IMR-90 (cell line): Measurements from ENCODE around the gene PKDCC. TPM values are rescaled to one million over a fixed set of nuclear protein-coding genes. Genes with fewer than 3 reads are reported as not detected.
A peak's percentile ranks its signal among the peaks of the same experiment; 100 is the strongest.

ENCODE experiments used
- ATAC-seq: fragments of 200-7000 bp; cut with Tn5 transposase; 2 replicates; pipeline ENCODE4 v1.9.1; 2020; ENCODE audit warnings: low read depth, mild to moderate bottlenecking, moderate library complexity
- BruUV-seq: library from RNA; stranded (reverse); fragments of 400-500 nt; replicated peaks from 2 replicates; lab custom pipeline; 2021; lab: Mats Ljungman, UMichigan
- CTCF ChIA-PET: fragments of 300-600 bp; formaldehyde crosslinking; extraction: SDS; loops from one replicate; lab custom pipeline; 2021; ENCODE audit warnings: antibody characterized with exemption; lab: Yijun Ruan, JAX
- POLR2A ChIA-PET: fragments of 300-600 bp; sonication (Branson Sonifier 250); formaldehyde crosslinking; loops from one replicate; lab custom pipeline; 2022; ENCODE audit warnings: antibody characterized with exemption; ENCODE audit not compliant: unreplicated experiment; lab: Charles Lee
- DNase-seq: peaks from one replicate; pipeline ENCODE4 v3.0.0; 2013
- H2AFZ ChIP-seq: replicated peaks from 2 replicates; pipeline ENCODE3; 2013; ENCODE audit warnings: low read length, mild to moderate bottlenecking; ENCODE audit not compliant: poor library complexity
- H2AK5ac ChIP-seq: 2 replicates; pipeline ENCODE4 v1.6.1; 2013; ENCODE audit warnings: low read depth, low read length, inconsistent platforms
- H2AK9ac ChIP-seq: replicated peaks from 2 replicates; pipeline ENCODE3; 2013; ENCODE audit warnings: mild to moderate bottlenecking, low read depth, low read length, moderate library complexity; ENCODE audit not compliant: poor library complexity
- H2BK120ac ChIP-seq: 2 replicates; pipeline ENCODE4 v1.6.1; 2013; ENCODE audit warnings: low read depth, low read length, inconsistent platforms
- H2BK15ac ChIP-seq: 3 replicates; pipeline ENCODE4 v1.6.1; 2013; ENCODE audit warnings: low read depth, low read length, inconsistent platforms
- H2BK20ac ChIP-seq: 2 replicates; pipeline ENCODE4 v1.6.1; 2013; ENCODE audit warnings: low read depth, mild to moderate bottlenecking, inconsistent platforms, low read length, moderate library complexity
- H2BK5ac ChIP-seq: 2 replicates; pipeline ENCODE4 v1.6.1; 2013; ENCODE audit warnings: mild to moderate bottlenecking, low read depth, low read length, inconsistent platforms; ENCODE audit not compliant: poor library complexity, severe bottlenecking
- H3K14ac ChIP-seq: replicated peaks from 2 replicates; pipeline ENCODE4 v1.6.1; 2013; ENCODE audit warnings: low read depth, low read length, inconsistent platforms
- H3K18ac ChIP-seq: 2 replicates; pipeline ENCODE4 v1.6.1; 2013; ENCODE audit warnings: low read depth, low read length, control low read depth
- H3K23ac ChIP-seq: 2 replicates; pipeline ENCODE4 v1.6.1; 2013; ENCODE audit warnings: low read depth, low read length, inconsistent platforms
- H3K27ac ChIP-seq: 2 replicates; pipeline ENCODE4 v1.5.1; 2013; ENCODE audit warnings: mild to moderate bottlenecking, control low read depth, low read length; ENCODE audit not compliant: insufficient read depth
- H3K27me3 ChIP-seq: 2 replicates; pipeline ENCODE4 v1.6.1; 2013; ENCODE audit warnings: low read length; ENCODE audit not compliant: control insufficient read depth, insufficient read depth
- H3K36me3 ChIP-seq: 2 replicates; pipeline ENCODE4 v1.6.1; 2013; ENCODE audit warnings: low read length, mixed read lengths; ENCODE audit not compliant: control insufficient read depth, insufficient read depth
- H3K4ac ChIP-seq: 2 replicates; pipeline ENCODE4 v1.6.1; 2013; ENCODE audit warnings: low read depth, low read length, inconsistent platforms
- H3K4me1 ChIP-seq: 2 replicates; pipeline ENCODE4 v1.6.1; 2013; ENCODE audit warnings: low read length, mixed read lengths; ENCODE audit not compliant: control insufficient read depth, insufficient read depth
- H3K4me2 ChIP-seq: 2 replicates; pipeline ENCODE4 v1.6.1; 2013; ENCODE audit warnings: low read depth, mild to moderate bottlenecking, control low read depth, low read length, moderate library complexity
- H3K4me3 ChIP-seq: 2 replicates; pipeline ENCODE4 v1.5.1; 2013; ENCODE audit warnings: low read depth, mild to moderate bottlenecking, control low read depth, low read length, moderate library complexity; ENCODE audit not compliant: insufficient read depth
- H3K56ac ChIP-seq: 2 replicates; pipeline ENCODE4 v1.6.1; 2013; ENCODE audit warnings: low read length, inconsistent platforms; ENCODE audit not compliant: insufficient read depth; ENCODE audit errors: extremely low read depth
- H3K79me1 ChIP-seq, 2 experiments: 2 replicates each; pipeline ENCODE4 v1.6.1; 2013; ENCODE audit warnings: low read length in 2 of 2, inconsistent platforms in 1 of 2, low read depth in 1 of 2
- H3K9ac ChIP-seq: 2 replicates; pipeline ENCODE4 v1.6.1; 2013; ENCODE audit warnings: low read depth, low read length, control low read depth
- H3K9me1 ChIP-seq: 2 replicates; pipeline ENCODE4 v1.6.1; 2013; ENCODE audit warnings: low read length, inconsistent platforms; ENCODE audit not compliant: insufficient read depth
- H3K9me3 ChIP-seq: 2 replicates; pipeline ENCODE4 v1.6.1; 2013; ENCODE audit warnings: low read length; ENCODE audit not compliant: control insufficient read depth, insufficient read depth
- H4K20me1 ChIP-seq: 2 replicates; pipeline ENCODE4 v1.6.1; 2013; ENCODE audit warnings: low read length, inconsistent platforms; ENCODE audit not compliant: insufficient read depth
- H4K5ac ChIP-seq: 2 replicates; pipeline ENCODE4 v1.6.1; 2013; ENCODE audit warnings: mild to moderate bottlenecking, low read depth, low read length, control low read depth
- H4K8ac ChIP-seq, 2 experiments: 2 replicates each; pipeline ENCODE4 v1.6.1; 2013; ENCODE audit warnings: low read depth in 2 of 2, low read length in 2 of 2, control low read depth in 1 of 2, inconsistent platforms in 1 of 2
- H4K91ac ChIP-seq: 2 replicates; pipeline ENCODE4 v1.6.1; 2013; ENCODE audit warnings: low read depth, low read length, inconsistent platforms; ENCODE audit not compliant: insufficient read depth
- BHLHE40 ChIP-seq: fragments of 150-350 bp; IDR thresholded peaks from 2 replicates; pipeline ENCODE4 v1.6.1; 2016; ENCODE audit warnings: mild to moderate bottlenecking, low read depth, low read length
- CEBPB ChIP-seq: IDR thresholded peaks from 2 replicates; pipeline ENCODE4 v1.6.1; 2012; ENCODE audit warnings: low read depth, low read length, improper control_type of control experiment
- CHD1 ChIP-seq: IDR thresholded peaks from 2 replicates; pipeline ENCODE4 v1.6.1; 2012; ENCODE audit warnings: low read depth, low read length, improper control_type of control experiment
- ELK1 ChIP-seq: fragments of 150-350 bp; IDR thresholded peaks from 2 replicates; pipeline ENCODE4 v1.6.1; 2016; ENCODE audit warnings: low read depth, mild to moderate bottlenecking, low read length, moderate library complexity, borderline replicate concordance
- FOS ChIP-seq: fragments of 150-350 bp; IDR thresholded peaks from 2 replicates; pipeline ENCODE4 v1.6.1; 2016; ENCODE audit warnings: low read depth, low read length
- MAFK ChIP-seq: IDR thresholded peaks from 2 replicates; pipeline ENCODE4 v1.6.1; 2012; ENCODE audit warnings: low read depth, low read length, improper control_type of control experiment
- MAZ ChIP-seq: IDR thresholded peaks from 2 replicates; pipeline ENCODE4 v1.6.1; 2012; ENCODE audit warnings: low read depth, mild to moderate bottlenecking, low read length, improper control_type of control experiment, moderate library complexity, borderline replicate concordance
- MXI1 ChIP-seq: IDR thresholded peaks from 2 replicates; pipeline ENCODE4 v1.6.1; 2012; ENCODE audit warnings: low read depth, mild to moderate bottlenecking, low read length, moderate library complexity, borderline replicate concordance
- NFE2L2 ChIP-seq: fragments of 150-350 bp; IDR thresholded peaks from 2 replicates; pipeline ENCODE4 v1.6.1; 2016; ENCODE audit warnings: low read depth, mild to moderate bottlenecking, low read length
- POLR2A ChIP-seq: IDR thresholded peaks from 2 replicates; pipeline ENCODE4 v1.6.1; 2012; ENCODE audit warnings: mild to moderate bottlenecking, low read depth, low read length
- RAD21 ChIP-seq: IDR thresholded peaks from 2 replicates; pipeline ENCODE4 v1.6.1; 2012; ENCODE audit warnings: low read length, improper control_type of control experiment
- RCOR1 ChIP-seq: IDR thresholded peaks from 2 replicates; pipeline ENCODE4 v1.6.1; 2012; ENCODE audit warnings: mild to moderate bottlenecking, low read length, improper control_type of control experiment; ENCODE audit not compliant: insufficient replicate concordance
- RFX5 ChIP-seq: IDR thresholded peaks from 2 replicates; pipeline ENCODE4 v1.8.0; 2012; ENCODE audit warnings: low read depth, mild to moderate bottlenecking, low read length, moderate library complexity
- SMC3 ChIP-seq: fragments of 150-350 bp; IDR thresholded peaks from 2 replicates; pipeline ENCODE4 v1.6.1; 2016; ENCODE audit warnings: low read depth, mild to moderate bottlenecking, antibody characterized with exemption, low read length, moderate library complexity
- WGBS, 2 experiments: methylation state at CpG; one replicate each; pipeline versions ENCODE4 v1.1.5 to v1.1.7; 2013; ENCODE audit warnings: missing lambda C conversion rate in 2 of 2; ENCODE audit not compliant: insufficient read length in 1 of 2; ENCODE audit errors: extremely low coverage in 2 of 2; 5-methylcytosine and 5-hydroxymethylcytosine counted together
- dilution Hi-C: fragments of 300-500 bp; cut with HindIII; formaldehyde crosslinking; loops from one replicate; pipeline ENCODE4 v1.14.3; 2018; ENCODE audit warnings: low sequenced_read_pairs; ENCODE audit not compliant: unreplicated experiment
- in situ Hi-C: fragments of 300-500 bp; cut with MboI; formaldehyde crosslinking; loops from 3 replicates; pipeline ENCODE4 v1.14.3; 2019; ENCODE audit warnings: low sequenced_read_pairs, inconsistent platforms, mixed read lengths
- intact Hi-C: fragments of 100-400 bp; cut with micrococcal nuclease; formaldehyde crosslinking; loops from 2 replicates; pipeline ENCODE4 v1.10.0; 2022
- polyA plus RNA-seq, 3 experiments: library from polyadenylated mRNA; depleted of rRNA; stranded (reverse); fragments of >200 nt; gene quantifications; 2 replicates each; pipeline ENCODE4 v1.2.3, GENCODE V29; 2012; ENCODE audit warnings: low replicate concordance in 1 of 3
- total RNA-seq: library from RNA; depleted of rRNA; stranded (reverse); fragments of >200 nt; gene quantifications from 2 replicates; pipeline ENCODE4 v1.2.3, GENCODE V29; 2012
- TF ChIP-seq, protein P1 (sequence below): fragments of 150-350 bp; IDR thresholded peaks from 2 replicates; pipeline ENCODE4 v1.6.1; 2017; ENCODE audit warnings: mild to moderate bottlenecking, antibody characterized with exemption, low read length, low read depth
- TF ChIP-seq, protein P2 (sequence below): conservative IDR thresholded peaks from 2 replicates; pipeline ENCODE4 v1.5.1; 2012; ENCODE audit warnings: mild to moderate bottlenecking, low read depth, low read length, improper control_type of control experiment

PKDCC gene
- total and polyA plus RNA-seq, 2 of the 4 experiments (the other 2 are of a cell fraction), result 55.6 to 95.7 TPM

DNA sequence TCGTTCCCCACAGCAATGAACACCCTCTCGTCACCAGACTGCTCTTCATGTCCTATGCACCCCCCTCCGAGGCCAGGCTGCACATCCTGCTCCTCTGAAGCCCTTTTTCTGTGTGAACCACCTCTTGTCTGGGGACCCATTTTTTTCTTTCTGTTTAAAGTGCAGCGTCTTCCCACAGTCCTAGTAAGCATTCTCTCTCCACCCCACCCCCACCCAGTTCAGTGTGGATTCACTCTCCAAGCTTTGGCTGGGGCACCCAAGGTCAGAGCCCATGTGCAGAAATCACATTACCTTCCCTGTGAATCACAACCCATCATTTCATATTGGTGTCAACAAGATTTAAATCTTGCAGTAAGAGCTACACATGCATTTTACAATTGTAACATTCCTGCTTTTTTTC is 26.4 kb upstream of the PKDCC start:
- Histone ChIP-seq H2BK5ac (no peak overlapping the region), H3K9me1 (peaks cover 9% of the 10 kb centered on the region; the same call in 1 of the 2 replicates), H3K4me1 (peaks cover 13% of the 10 kb centered on the region; the same call in 1 of the 2 replicates), H2BK15ac (no peak overlapping the region), H3K4ac (no peak overlapping the region), H2AFZ (peak overlapping the region; percentile 53), H3K4me3 (no peak overlapping the region), H3K4me2 (peak overlapping the region; percentile 83), H4K91ac (no peak overlapping the region; the same call in 1 of the 2 replicates), H3K23ac (no peak overlapping the region), H3K27ac (peak overlapping the region; percentile 30; the same call in 1 of the 2 replicates), H4K8ac (peak overlapping the region in 1 of 2 experiments; percentile 56; a peak in 1 of 4 replicates), H3K56ac (no peak overlapping the region), H3K9ac (peak overlapping the region; percentile 24; the same call in 1 of the 2 replicates), H2BK20ac (no peak overlapping the region), H4K20me1 (no peaks in the 10 kb centered on the region), H3K14ac (no peak overlapping the region), H2BK120ac (no peak overlapping the region), H2AK9ac (no peak overlapping the region), H3K27me3 (no peaks in the 10 kb centered on the region), H2AK5ac (no peak overlapping the region), H3K18ac (peak overlapping the region; percentile 86; the same call in 1 of the 2 replicates), H3K79me1 (no peaks in the 10 kb centered on the region), H3K36me3 (no peaks in the 10 kb centered on the region), H4K5ac (peak overlapping the region; percentile 81; the same call in 1 of the 2 replicates), H3K9me3 (no peaks in the 10 kb centered on the region)
- DNase-seq (peak; percentile 77), ATAC-seq (peak; percentile 62)
- dilution Hi-C loops (no loop called here), intact Hi-C loops (no loop called here), in situ Hi-C loops (no loop called here)
- CTCF ChIA-PET, result interaction anchor here (0.7 kb wide), 1 partner anchor 25 kb away, joined by 3 read pairs; no protein-coding TSS in a partner anchor
- TF ChIP-seq CHD1 (no peak), RAD21 (no peak), POLR2A (no peak), FOS (no peak), MAFK (no peak), CEBPB (no peak), RFX5 (no peak), MXI1 (no peak), NFE2L2 (no peak), BHLHE40 (no peak), ELK1 (no peak), MAZ (no peak), RCOR1 (no peak), SMC3 (no peak)
- TF ChIP-seq, protein P1, sequence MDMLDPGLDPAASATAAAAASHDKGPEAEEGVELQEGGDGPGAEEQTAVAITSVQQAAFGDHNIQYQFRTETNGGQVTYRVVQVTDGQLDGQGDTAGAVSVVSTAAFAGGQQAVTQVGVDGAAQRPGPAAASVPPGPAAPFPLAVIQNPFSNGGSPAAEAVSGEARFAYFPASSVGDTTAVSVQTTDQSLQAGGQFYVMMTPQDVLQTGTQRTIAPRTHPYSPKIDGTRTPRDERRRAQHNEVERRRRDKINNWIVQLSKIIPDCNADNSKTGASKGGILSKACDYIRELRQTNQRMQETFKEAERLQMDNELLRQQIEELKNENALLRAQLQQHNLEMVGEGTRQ, result no peak
- TF ChIP-seq, protein P2, sequence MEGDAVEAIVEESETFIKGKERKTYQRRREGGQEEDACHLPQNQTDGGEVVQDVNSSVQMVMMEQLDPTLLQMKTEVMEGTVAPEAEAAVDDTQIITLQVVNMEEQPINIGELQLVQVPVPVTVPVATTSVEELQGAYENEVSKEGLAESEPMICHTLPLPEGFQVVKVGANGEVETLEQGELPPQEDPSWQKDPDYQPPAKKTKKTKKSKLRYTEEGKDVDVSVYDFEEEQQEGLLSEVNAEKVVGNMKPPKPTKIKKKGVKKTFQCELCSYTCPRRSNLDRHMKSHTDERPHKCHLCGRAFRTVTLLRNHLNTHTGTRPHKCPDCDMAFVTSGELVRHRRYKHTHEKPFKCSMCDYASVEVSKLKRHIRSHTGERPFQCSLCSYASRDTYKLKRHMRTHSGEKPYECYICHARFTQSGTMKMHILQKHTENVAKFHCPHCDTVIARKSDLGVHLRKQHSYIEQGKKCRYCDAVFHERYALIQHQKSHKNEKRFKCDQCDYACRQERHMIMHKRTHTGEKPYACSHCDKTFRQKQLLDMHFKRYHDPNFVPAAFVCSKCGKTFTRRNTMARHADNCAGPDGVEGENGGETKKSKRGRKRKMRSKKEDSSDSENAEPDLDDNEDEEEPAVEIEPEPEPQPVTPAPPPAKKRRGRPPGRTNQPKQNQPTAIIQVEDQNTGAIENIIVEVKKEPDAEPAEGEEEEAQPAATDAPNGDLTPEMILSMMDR, result no peak
- POLR2A ChIA-PET, result no interaction called here
- 25% methylated on average over 2 of the region's 4 CpGs; no CpG with 5 or more reads in 1 of the 2 experiments for WGBS, 2 experiments
- BruUV-seq, result no TSS peak
